HEK293T (cell line): Measurements from ENCODE around the gene OR2T12.
"Not testable (repeated sequence)": the region's sequence is repeated elsewhere in the genome, so short reads cannot be mapped to it uniquely, and the experiment has no call there.

Experiments
- ARNT ChIP-seq: fragments of 450-650 bp; IDR thresholded peaks from 2 replicates; pipeline ENCODE4 v1.6.1; 2017; ENCODE audit warnings: mild to moderate bottlenecking
- BHLHE40 ChIP-seq: fragments of 450-650 bp; IDR thresholded peaks from 2 replicates; pipeline ENCODE4 v1.6.1; 2016; ENCODE audit warnings: mild to moderate bottlenecking, moderate library complexity, borderline replicate concordance
- CTBP1 ChIP-seq: fragments of 450-650 bp; IDR thresholded peaks from 2 replicates; pipeline ENCODE4 v1.6.1; 2016; ENCODE audit warnings: borderline replicate concordance
- ELF4 ChIP-seq: fragments of 450-650 bp; IDR thresholded peaks from 2 replicates; pipeline ENCODE4 v1.6.1; 2017; ENCODE audit warnings: antibody characterized with exemption
- FOXA1 ChIP-seq: fragments of 450-650 bp; IDR thresholded peaks from 2 replicates; pipeline ENCODE4 v1.6.1; 2016; ENCODE audit warnings: mild to moderate bottlenecking
- HDGF ChIP-seq: fragments of 450-650 bp; IDR thresholded peaks from 2 replicates; pipeline ENCODE4 v1.6.1; 2017; ENCODE audit warnings: antibody characterized with exemption, borderline replicate concordance
- SP1 ChIP-seq: fragments of 450-650 bp; IDR thresholded peaks from 2 replicates; pipeline ENCODE4 v1.6.1; 2017

GRCh38 chr1:248306740-248307139 lies 3.5 kb upstream of the OR2T12 start:
- TF ChIP-seq ELF4, SP1, HDGF, CTBP1, BHLHE40, ARNT, FOXA1: not testable (repeated sequence)
